Activated naive CD4-positive, alpha-beta T cell treated with anti-CD3 and anti-CD28 coated beads, Interleukin-2, amount 10 ng/mL, durations not matched to agents 7 days and 5 days (primary cell): ENCODE data around the gene PEX6.
A peak's percentile ranks its signal among the peaks of the same experiment; 100 is the strongest.
"Not testable (repeated sequence)": the region's sequence is repeated elsewhere in the genome, so short reads cannot be mapped to it uniquely, and the experiment has no call there.

ENCODE experiments used
- CTCF ChIA-PET: fragments of 350-600 bp; sonication (Branson Sonifier 250); formaldehyde crosslinking; loops from one replicate; lab custom pipeline; 2021; ENCODE audit warnings: antibody characterized with exemption; lab: Charles Lee
- DNase-seq: peaks from one replicate; pipeline ENCODE4 v3.0.0-alpha.2; 2020
- H3K27ac Mint-ChIP-seq: one replicate; pipeline ENCODE4 v1.8.0; 2021; ENCODE audit warnings: mild to moderate bottlenecking, moderate library complexity, mixed read lengths
- H3K27me3 Mint-ChIP-seq: one replicate; pipeline ENCODE4 v1.8.0; 2021; ENCODE audit warnings: mild to moderate bottlenecking, mixed read lengths
- H3K36me3 Mint-ChIP-seq: one replicate; pipeline ENCODE4 v1.8.0; 2021; ENCODE audit warnings: mixed read lengths
- H3K4me1 Mint-ChIP-seq: one replicate; pipeline ENCODE4 v1.8.0; 2021; ENCODE audit warnings: mixed read lengths
- H3K4me3 Mint-ChIP-seq: one replicate; pipeline ENCODE4 v1.8.0; 2021; ENCODE audit warnings: mild to moderate bottlenecking, moderate library complexity, mixed read lengths
- H3K9me3 Mint-ChIP-seq: one replicate; pipeline ENCODE4 v1.8.0; 2021; ENCODE audit warnings: mixed read lengths

Gene PEX6

DNA sequence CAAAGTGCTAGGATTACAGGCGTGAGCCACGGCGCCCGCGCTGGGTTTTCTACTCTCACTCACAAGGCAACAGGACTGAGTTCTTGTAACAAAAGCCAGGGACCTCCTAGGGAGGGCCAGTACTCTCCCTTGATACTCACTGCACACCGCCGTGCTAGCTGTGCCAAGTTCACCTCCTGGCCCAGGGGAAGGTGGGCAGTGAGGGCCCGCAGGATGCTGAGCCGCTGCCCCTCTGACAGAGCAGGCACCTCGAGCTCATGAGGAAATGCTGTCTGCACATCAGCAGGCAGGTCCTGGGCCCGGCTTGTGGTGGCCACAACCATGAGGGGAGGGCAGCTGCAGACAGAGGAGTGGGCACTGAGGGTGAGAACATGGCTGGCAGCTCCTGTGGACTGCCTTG lies 11.8 kb downstream of the PEX6 start:
- no peak for DNase-seq
- H3K9me3 Mint-ChIP-seq, result no peaks in the 10 kb centered on the region
- H3K4me3 Mint-ChIP-seq, result no peak overlapping the region
- H3K4me1 Mint-ChIP-seq, result no peaks in the 10 kb centered on the region
- H3K36me3 Mint-ChIP-seq, result peaks cover 24% of the 10 kb centered on the region
- no peaks in the 10 kb centered on the region for H3K27me3 Mint-ChIP-seq
- CTCF ChIA-PET, result no interaction called here
- no peak overlapping the region for H3K27ac Mint-ChIP-seq

GRCh38 chr6:42966571-42966970 lies 12.4 kb downstream of the PEX6 start:
- CTCF ChIA-PET, result interaction anchor here (1.0 kb wide), 1 partner anchor 17 kb away, joined by 3 read pairs; the partner anchor contains the start of gene PPP2R5D
- Mint-ChIP-seq H3K27me3 (peaks cover under 1% of the 10 kb centered on the region), H3K27ac (no peak overlapping the region), H3K4me1 (no peaks in the 10 kb centered on the region), H3K4me3 (no peak overlapping the region), H3K36me3 (peaks cover 26% of the 10 kb centered on the region), H3K9me3 (no peaks in the 10 kb centered on the region)
- no peak for DNase-seq

- Mint-ChIP-seq H3K27me3 (peaks cover 24% of the 10 kb centered on the region), H3K9me3 (no peaks in the 10 kb centered on the region), H3K4me3 (no peak overlapping the region), H3K36me3 (peaks cover 21% of the 10 kb centered on the region), H3K4me1 (peaks cover 19% of the 10 kb centered on the region), H3K27ac (no peak overlapping the region)
- CTCF ChIA-PET, result interaction anchor here (0.9 to 1.2 kb wide), 3 partner anchors 9 to 180 kb away, joined by 3 to 5 read pairs (median 3); no protein-coding TSS in a partner anchor
- DNase-seq, result peak; percentile 66
Measured at GRCh38 chr6:42963855-42964605, 15.0 kb downstream of the PEX6 start.

DNA sequence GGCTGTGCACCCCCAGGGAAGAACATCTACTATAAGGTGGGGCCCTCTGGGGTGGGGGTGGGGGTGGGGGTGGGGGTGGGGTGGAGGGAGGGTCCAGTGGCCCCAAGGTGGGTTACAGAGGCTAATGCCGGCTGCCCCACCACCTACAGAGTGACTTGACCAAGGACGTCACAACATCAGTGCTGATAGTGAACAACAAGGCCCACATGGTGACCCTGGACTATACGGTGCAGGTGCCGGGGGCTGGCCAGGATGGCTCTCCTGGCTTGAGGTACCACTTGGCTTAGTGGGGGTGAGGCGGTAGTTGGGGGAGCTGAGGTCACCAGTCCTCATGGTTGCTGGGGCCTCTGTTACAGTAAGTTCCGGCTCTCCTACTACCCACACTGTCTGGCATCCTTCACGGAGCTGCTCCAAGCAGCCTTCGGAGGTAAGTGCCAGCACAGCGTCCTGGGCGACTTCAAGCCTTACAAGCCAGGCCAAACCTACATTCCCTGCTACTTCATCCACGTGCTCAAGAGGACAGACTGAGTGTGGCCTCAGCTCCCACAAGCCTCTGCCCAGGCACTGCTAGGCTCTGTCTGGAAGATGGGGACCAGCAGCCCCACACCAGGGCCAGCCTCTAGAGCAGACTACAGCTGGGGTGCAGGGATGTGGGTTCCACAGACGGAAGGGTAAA lies 15.7 kb downstream of the PEX6 start:
- Mint-ChIP-seq H3K4me1 (peaks cover 19% of the 10 kb centered on the region), H3K4me3 (no peak overlapping the region), H3K27me3 (peaks cover 24% of the 10 kb centered on the region), H3K36me3 (peaks cover 18% of the 10 kb centered on the region), H3K9me3 (no peaks in the 10 kb centered on the region), H3K27ac (no peak overlapping the region)
- CTCF ChIA-PET, result interaction anchor here (0.7 kb wide), 1 partner anchor 49 kb away, joined by 3 read pairs; no protein-coding TSS in a partner anchor
- DNase-seq, result no peak

DNA sequence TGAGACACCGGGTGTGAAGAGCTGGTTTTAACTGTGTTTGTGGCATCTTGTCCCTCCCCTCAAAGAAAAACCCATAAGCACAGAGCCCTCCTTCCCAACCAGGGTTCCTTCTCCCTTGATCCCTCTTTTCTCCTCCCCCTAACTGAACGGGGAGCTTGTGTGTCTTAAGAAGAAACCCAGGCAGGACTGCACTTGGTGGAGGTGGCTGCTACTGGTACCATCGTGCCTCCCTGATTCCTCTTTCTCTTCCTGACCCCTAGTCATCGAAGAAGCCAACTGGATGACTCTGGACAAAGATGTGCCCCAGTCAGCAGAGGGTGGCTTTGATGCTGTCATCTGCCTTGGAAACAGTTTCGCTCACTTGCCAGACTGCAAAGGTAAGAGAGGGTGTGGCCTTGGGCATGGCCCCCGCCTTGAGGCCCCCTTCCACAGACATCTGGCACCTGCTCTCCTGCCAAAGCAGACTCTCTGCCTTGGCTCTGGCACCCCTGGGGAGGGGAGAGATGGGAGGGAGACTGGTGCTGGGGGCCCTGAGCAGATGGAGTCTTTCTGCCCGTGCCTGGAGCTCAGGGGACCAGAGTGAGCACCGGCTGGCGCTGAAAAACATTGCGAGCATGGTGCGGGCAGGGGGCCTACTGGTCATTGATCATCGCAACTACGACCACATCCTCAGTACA lies 16.3 kb downstream of the PEX6 start:
- peaks cover 19% of the 10 kb centered on the region for H3K4me1 Mint-ChIP-seq
- no peaks in the 10 kb centered on the region for H3K9me3 Mint-ChIP-seq
- H3K27ac Mint-ChIP-seq, result no peak overlapping the region
- H3K4me3 Mint-ChIP-seq, result no peak overlapping the region
- no peak for DNase-seq
- peaks cover 24% of the 10 kb centered on the region for H3K27me3 Mint-ChIP-seq
- CTCF ChIA-PET, result interaction anchor here (0.7 kb wide), 1 partner anchor 49 kb away, joined by 3 read pairs; no protein-coding TSS in a partner anchor
- peaks cover 15% of the 10 kb centered on the region for H3K36me3 Mint-ChIP-seq

DNA sequence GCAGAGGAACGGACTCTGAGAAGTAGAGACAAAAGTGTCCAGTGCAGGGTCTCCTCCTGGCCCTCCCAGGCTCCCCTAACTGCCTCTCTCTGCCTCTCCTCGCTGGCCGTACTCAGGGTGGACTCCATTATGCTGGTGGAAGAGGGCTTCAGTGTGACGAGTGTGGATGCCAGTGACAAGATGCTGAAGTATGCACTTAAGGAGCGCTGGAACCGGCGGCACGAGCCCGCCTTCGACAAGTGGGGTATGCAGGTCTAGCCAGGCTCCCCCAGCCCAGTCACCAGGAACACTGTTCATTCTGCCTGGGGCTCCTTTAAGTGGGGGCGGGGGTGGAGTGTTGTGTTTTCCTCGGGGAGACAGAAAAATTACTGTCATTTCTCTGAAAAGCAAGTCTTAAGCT lies 16.9 kb downstream of the PEX6 start:
- H3K27me3 Mint-ChIP-seq, result peaks cover 24% of the 10 kb centered on the region
- no peak overlapping the region for H3K27ac Mint-ChIP-seq
- peaks cover 19% of the 10 kb centered on the region for H3K4me1 Mint-ChIP-seq
- H3K9me3 Mint-ChIP-seq, result no peaks in the 10 kb centered on the region
- H3K4me3 Mint-ChIP-seq, result no peak overlapping the region
- peaks cover 15% of the 10 kb centered on the region for H3K36me3 Mint-ChIP-seq
- CTCF ChIA-PET, result no interaction called here
- DNase-seq, result no peak

- no peaks in the 10 kb centered on the region for H3K9me3 Mint-ChIP-seq
- H3K4me3 Mint-ChIP-seq, result peak overlapping the region; percentile 50
- peaks cover 24% of the 10 kb centered on the region for H3K27me3 Mint-ChIP-seq
- no peak overlapping the region for H3K27ac Mint-ChIP-seq
- CTCF ChIA-PET, result no interaction called here
- no peak for DNase-seq
- peaks cover 13% of the 10 kb centered on the region for H3K36me3 Mint-ChIP-seq
- peaks cover 19% of the 10 kb centered on the region for H3K4me1 Mint-ChIP-seq
Measured at GRCh38 chr6:42961020-42961470, 17.9 kb downstream of the PEX6 start.

DNA sequence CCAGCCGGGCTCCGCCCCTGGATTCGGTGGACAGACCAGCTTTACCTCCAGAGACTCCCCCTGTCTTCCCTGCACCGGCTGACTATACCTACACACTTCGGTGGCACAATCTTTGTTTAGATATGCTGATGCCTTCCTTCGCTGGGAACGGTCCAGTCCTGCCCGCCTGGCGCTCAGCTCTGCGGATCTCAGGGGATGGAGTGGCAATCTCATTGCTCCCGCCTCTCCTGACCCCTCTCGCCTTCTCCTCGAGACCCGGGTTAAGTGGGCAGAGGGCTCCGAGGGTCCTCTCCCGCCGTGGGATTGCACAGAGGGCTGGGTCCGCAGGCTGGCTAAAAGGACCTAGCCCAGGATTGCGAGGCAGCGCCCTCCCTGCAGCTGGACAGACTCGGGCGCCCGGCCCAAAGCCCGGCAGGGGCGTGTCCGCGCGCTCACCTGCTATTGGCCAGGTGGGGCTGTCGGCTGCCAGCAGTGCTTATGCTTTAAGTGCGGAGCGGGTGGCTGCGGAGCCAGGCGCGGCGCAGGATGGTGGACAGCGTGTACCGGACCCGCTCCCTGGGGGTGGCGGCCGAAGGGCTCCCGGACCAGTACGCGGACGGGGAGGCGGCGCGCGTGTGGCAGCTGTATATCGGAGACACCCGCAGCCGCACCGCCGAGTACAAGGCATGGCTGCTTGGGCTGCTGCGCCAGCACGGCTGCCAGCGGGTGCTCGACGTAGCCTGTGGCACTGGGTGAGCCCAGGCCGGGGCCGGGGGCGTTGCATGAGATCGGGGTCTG lies 18.6 kb downstream of the PEX6 start, which contains the start of gene GNMT:
Gene GNMT (plus strand): TSS at position 512 of the 777 bp plus-strand sequence. CDS start 14 bp downstream, at position 526.
- Mint-ChIP-seq H3K4me3 (peak within 1 kb of the TSS; percentile 50), H3K27me3 (peaks cover 24% of the 10 kb centered on the region), H3K36me3 (peaks cover 12% of the 10 kb centered on the region), H3K27ac (no peak within 1 kb of the TSS), H3K4me1 (peaks cover 19% of the 10 kb centered on the region), H3K9me3 (no peaks in the 10 kb centered on the region)
- CTCF ChIA-PET, result no interaction called here
- DNase-seq, result peak; percentile 67

GRCh38 chr6:42959917-42960242 lies 19.1 kb downstream of the PEX6 start:
- CTCF ChIA-PET, result no interaction called here
- H3K36me3 Mint-ChIP-seq, result peaks cover 11% of the 10 kb centered on the region
- peaks cover 19% of the 10 kb centered on the region for H3K4me1 Mint-ChIP-seq
- H3K4me3 Mint-ChIP-seq, result peak overlapping the region; percentile 50
- H3K27me3 Mint-ChIP-seq, result peaks cover 24% of the 10 kb centered on the region
- H3K27ac Mint-ChIP-seq, result no peak overlapping the region
- DNase-seq, result no peak
- H3K9me3 Mint-ChIP-seq, result no peaks in the 10 kb centered on the region

DNA sequence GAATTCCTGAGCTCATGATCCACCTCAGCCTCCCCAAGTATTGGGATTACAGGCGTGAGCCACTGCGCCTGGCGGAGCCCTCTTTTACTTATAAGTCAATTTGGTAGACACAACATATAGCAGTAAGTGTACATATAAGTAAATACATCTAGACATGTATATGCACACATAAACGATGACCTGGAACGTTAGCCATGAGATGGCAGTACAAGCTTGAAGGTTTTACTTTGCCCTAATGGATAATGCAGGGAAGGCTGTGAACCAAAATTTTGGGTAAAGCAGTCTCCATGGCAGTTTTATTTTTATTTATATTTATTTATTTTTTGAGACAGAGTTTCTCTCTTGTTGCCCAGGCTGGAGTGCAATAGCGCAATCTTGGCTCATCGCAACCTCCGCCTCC lies 20.9 kb downstream of the PEX6 start:
- H3K4me1 Mint-ChIP-seq, result peaks cover 19% of the 10 kb centered on the region
- H3K27me3 Mint-ChIP-seq, result peaks cover 24% of the 10 kb centered on the region
- DNase-seq, result no peak
- H3K27ac Mint-ChIP-seq, result no peak overlapping the region
- peaks cover 11% of the 10 kb centered on the region for H3K36me3 Mint-ChIP-seq
- no peak overlapping the region for H3K4me3 Mint-ChIP-seq
- no peaks in the 10 kb centered on the region for H3K9me3 Mint-ChIP-seq
- CTCF ChIA-PET, result no interaction called here

DNA sequence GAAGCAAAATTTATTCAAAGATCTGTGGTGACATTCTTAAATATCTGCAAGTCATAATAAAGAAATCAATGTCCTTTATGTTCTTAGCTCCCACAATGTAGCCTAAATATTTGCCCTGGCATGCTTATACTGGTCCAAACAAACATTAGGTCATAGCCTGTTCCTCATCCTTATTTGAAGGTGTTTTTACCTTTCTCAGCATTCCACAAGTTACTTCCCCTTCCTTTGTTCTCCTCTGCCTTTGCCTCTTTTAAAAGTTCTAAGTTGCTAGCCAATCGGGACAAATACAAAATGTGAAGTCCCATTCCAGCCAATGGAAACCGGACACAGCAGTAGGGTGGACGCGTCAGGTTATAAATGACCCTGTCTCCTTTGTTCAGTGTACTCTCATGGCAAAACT lies 24.6 kb downstream of the PEX6 start:
- CTCF ChIA-PET, result interaction anchor here (1.2 kb wide), 1 partner anchor 10 kb away, joined by 3 read pairs; no protein-coding TSS in a partner anchor
- not testable (repeated sequence) for H3K27me3 Mint-ChIP-seq, H3K36me3 Mint-ChIP-seq, H3K27ac Mint-ChIP-seq, DNase-seq, H3K4me1 Mint-ChIP-seq, H3K4me3 Mint-ChIP-seq, H3K9me3 Mint-ChIP-seq

DNA sequence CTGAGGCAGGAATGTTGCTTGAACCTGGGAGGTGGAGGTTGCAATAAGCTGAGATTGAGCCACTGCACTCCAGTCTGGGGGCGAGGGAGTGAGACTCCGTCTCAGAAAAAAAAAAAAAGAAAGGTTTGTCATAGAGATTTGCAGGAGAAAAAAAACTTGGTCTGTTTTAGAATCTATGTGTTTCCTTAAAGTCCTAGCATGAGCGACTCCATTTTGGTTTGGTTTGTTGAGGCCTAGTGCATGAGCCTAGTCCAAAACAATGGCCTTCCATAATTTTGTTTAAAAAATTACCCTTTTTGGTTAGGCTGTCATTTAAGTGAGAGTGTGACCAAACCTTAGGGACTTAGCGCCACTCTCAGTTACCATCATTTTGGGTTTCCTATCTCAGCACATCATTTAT lies 26.6 kb downstream of the PEX6 start:
- Mint-ChIP-seq H3K27me3 (no peaks in the 10 kb centered on the region), H3K4me3 (no peak overlapping the region), H3K4me1 (no peaks in the 10 kb centered on the region), H3K9me3 (no peaks in the 10 kb centered on the region), H3K27ac (peak overlapping the region; percentile 8), H3K36me3 (no peaks in the 10 kb centered on the region)
- DNase-seq, result no peak
- CTCF ChIA-PET, result interaction anchor here (0.9 to 1.0 kb wide), 2 partner anchors 23 to 35 kb away, joined by 3 read pairs; partner anchors contain the start of gene CNPY3

GRCh38 chr6:42947950-42948349 lies 31.0 kb downstream of the PEX6 start:
- Mint-ChIP-seq H3K27me3 (no peaks in the 10 kb centered on the region), H3K4me3 (no peak overlapping the region), H3K4me1 (no peaks in the 10 kb centered on the region), H3K9me3 (no peaks in the 10 kb centered on the region), H3K36me3 (peaks cover 9% of the 10 kb centered on the region), H3K27ac (no peak overlapping the region)
- CTCF ChIA-PET, result no interaction called here
- no peak for DNase-seq
